Daoy (cell line): ENCODE measurements around the gene NDE1. TPM values are rescaled to one million over a fixed set of nuclear protein-coding genes. Genes with fewer than 3 reads are reported as not detected.
"Not testable (repeated sequence)": the region's sequence is repeated elsewhere in the genome, so short reads cannot be mapped to it uniquely, and the experiment has no call there.

Source experiments
- DNase-seq: peaks from one replicate; pipeline ENCODE4 v3.0.0-alpha.2; 2015; ENCODE audit warnings: low read depth
- total RNA-seq: library from RNA; depleted of rRNA; stranded (reverse); fragments of >200 nt; shearing (Covaris generic); gene quantifications from 2 replicates; pipeline ENCODE4 v1.2.3, GENCODE V29; 2014; rRNA removed

Gene NDE1, protein sequence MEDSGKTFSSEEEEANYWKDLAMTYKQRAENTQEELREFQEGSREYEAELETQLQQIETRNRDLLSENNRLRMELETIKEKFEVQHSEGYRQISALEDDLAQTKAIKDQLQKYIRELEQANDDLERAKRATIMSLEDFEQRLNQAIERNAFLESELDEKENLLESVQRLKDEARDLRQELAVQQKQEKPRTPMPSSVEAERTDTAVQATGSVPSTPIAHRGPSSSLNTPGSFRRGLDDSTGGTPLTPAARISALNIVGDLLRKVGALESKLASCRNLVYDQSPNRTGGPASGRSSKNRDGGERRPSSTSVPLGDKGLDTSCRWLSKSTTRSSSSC
- total RNA-seq, result 42.7 and 70.8 TPM in 2 replicates

DNA sequence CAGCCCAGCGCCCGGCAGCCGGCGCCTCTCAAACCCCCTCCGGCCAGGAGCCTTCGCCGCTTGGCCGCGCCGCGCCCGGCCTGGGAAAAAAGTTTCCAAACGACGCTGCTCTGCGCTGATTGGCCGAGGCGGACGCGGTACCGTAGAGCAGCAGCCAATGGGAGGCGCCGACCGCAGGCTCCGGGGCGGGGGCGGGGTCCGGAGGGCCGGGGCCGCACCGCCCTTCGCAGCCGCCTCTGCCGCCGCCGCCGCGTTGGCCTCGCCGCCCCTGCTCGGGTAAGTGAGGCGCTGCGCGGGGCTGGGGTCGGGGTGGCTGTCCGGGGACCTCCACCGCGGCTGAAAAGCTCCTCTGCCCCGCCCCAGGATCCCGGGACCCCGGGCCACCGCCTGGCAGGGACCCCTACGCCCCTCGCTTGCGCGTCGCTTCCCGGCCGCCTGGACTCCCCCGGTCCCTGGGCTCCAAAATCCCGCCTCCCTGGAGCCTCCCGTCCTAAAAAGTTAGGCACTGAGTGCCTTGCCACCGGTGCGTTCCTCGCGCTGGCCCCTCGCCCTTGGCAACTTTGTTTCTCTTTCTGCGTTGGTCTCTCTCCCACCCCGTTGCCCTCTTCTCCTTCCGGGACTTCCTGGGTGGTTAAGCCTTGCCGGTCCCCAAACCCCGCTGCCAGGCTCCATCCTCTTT is at the start of gene NDE1:
Gene NDE1, plus strand, starts transcription at position 227 of the 679 bp plus-strand sequence. CDS start 14,534 bp downstream, outside the sequence.
- DNase-seq, result peak; percentile 95

DNA sequence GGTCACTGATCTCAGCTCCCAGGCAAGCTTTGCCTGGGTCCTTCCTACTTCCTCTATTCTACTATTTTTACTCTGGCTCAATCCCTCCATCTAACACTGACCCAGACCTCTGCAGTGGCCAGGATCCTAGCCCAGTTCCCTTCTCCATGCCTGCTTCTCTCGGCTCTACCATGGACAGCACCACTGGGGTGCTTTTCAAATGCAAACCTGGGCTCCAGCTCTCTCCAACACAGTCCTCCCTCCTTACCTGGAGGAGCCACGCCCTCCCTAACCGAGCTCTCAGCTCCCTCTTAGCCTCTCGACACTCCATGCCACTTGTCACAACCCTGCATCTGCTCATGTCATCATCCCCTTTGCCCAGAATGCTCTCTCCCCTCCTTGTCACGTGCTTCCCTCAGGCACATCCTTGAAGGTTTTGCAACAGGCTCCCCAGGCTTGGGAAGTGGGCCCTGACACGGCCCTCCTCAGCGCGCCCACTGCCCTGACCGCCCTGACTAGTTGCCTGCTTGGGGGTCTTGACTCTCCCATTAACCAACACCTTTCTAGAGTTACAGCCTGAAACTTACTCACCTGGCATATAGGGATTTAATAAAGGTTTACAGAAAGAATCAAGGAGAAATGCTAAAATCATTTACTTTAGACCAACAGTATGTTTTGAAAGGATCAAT is 48.7 kb upstream of the NDE1 start:
- no peak for DNase-seq

DNA sequence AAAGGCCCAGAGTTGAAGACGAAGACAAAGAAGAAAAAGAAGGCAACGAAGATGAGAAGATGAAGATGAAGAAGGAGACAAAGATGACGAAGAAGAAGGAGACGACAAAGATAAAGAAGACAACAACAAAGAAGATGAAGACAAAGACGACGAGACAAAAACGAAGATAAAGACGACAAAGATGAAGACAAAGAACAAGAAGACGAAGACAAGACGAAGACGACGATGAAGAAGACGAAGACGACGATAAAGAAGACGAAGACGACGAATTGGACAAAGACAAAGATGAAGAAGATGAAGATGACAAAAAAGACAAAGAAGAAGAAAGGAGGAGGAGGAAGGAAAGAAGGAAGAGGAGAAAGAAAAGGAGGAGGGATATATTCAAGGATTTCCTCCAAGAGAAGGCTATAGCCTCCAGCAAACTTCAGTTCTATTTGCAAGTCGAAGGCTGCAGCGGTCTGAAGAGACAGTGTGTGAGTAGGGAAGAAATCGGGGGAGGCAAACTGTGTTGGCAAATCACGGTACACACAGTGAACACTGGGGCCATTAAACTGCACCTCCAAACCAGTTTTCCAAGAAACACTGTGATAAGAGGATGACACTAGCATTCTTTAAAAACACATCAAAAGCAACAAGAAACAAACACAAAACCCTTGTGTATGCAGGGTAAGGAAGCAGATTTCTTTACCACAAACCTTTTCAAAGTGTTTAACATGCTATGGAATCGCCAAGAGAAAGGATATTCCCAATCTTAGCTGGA is 47.6 kb upstream of the NDE1 start:
- no peak for DNase-seq

DNA sequence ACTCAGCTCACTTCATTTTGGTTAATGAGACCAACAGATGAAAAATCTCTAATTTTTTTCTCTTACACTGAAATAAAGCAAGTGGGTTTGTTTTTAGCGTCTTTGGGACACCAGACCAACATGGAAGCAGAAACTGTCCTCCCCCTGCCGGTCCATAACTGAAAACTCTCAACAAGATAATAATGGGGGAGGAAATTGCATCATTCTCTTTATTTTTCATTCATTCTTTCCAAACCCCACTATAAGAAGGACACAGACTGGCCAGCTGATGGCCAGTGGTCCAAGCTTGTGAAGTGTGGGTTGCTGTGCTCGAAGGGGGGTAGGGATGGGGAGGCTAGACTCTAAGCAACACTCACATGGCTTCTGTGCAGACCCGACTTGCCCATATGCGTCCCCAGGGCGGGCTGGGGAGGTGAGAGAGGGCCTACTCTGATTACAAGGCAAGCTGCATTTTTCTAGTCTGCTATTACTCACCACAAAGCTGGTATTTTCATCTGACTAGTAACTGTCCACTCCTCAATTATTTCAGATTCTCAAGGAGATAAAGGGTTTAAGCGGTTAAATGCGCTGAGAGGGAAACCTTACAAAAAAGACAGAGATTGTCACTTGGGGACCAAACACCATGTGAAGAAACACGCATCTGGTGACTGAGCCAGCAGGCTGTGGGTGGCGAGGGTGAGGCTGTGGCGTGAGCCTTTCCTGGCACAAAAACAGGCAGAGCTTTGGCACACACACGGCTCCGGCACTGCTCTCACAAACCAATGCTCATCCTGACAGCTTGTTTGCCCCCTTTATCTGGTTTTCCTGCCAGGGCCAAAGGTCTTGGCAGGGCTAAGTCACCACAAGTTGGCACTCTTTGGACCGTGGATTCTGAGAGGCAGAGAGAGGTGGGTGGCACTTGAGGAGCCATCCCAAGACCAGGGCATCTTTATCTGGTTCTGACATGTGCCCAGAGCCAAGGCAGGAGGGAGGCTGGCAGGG is 45.3 kb upstream of the NDE1 start:
- DNase-seq, result no peak

DNA sequence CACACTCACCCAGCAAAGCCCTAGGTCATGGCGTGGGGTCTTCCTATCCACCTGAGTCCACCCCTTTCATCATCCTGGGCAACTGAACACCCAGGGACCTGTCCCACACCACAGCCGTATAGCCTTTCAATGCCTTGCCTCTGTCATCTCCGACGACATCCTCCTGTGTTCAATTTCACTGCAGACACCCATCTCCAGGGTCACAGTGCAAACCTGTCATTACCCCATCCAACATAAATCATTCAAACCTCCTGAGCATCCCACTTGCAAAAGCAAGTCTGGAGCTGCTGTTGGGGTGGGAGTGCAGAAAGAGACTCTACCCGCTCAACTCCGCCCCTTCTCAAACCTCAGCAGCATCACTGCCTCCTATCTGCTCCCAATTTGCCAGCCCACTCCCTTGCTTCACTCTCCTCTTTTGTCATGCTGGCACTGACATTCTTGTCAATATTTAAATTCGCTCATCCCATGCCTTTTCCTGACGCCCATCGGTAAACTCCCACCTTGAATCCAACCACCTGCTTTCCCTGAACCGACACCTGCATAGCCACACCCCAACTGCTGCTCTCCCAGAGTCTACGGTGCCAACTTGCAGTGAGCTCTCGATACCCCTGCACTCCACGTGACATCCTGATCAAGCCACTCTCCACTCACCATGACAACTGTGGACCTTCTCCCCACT is 44.1 kb upstream of the NDE1 start:
- no peak for DNase-seq

DNA sequence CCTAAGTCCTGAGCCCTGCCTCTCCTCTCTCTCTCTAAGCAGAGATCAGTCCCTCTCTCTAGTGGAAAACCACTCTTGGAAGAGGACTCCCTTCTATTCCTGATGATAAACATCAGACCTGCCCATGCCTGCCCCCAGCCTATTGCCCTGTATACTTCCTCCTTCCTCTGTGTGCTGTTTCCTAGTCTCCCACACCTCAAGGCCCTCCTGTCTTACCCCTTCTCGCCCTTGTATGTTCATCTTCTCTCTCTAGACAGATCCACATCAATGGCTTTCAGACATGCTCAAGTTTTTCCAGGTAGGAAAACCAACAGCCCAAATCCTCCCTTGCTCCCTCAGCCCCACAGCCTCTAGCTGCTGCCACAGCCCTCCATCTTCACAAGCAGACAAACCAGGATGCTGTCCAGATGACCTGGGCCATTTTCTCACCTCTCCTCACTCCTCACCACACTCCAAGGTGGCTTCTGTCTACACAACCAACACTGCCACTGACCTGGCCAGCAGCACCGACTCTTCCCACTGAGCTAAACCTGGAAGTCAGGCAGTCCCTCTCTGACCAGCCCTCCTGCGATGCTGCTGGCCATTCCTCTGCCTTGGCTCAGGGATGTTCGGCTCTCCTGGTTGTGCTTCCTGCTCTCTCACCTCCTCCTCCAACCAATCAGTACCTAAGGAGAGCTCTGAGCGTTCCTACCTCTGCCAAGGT is 43.4 kb upstream of the NDE1 start:
- DNase-seq, result no peak

DNA sequence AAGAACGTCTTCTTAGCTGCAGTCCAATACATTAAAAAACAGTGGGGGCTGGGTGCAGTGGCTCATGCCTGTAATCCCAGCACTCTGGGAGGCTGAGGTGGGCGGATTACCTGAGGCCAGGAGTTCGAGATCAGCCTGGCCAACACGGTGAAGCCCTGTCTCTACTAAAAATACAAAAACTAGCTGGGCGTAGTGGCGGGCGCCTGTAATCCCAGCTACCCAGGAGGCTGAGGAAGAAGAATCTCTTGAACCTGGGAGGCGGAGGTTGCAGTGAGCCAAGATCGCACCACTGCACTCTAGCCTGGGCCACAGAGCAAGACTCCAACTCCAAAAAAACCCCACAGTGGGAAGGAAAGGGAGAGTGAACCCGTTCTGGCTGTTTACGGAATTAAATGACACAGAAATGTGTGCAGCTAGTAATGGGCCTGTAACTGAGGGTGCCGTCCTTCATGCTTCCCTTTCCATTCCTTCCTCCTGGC is 42.8 kb upstream of the NDE1 start:
- DNase-seq, result not testable (repeated sequence)

DNA sequence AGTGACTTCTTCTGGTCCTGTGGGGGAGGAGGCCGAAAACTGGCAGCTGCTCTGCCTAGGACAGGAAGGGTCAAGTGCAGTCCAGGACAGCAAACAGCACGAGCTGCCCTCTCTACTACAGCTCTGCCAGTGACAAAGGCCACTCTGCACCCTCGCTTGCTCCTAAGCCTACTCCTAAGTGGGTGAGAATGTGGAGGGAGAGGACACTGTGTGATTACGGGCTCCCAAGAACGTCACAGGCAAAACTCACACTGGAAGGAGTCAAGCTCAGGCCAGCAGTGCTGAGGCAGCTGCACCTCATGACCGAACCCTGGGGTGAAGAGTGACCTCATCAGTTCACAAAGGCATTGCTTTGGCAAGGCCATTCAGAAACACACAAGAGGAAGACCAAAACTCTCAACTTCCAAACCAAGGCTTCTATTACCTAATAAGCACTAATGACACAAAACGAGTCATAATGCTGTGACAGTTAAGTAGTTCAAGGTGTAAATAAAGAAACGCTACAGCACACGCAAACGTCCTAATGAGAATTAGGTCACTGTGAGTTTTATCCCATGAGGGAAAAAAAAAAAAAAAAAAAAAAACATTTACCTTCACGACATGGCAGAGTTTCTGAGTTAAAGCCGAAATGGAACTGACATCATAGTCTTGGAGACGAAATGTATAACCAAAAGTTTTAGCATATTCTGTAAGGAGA is 42.2 kb upstream of the NDE1 start:
- no peak for DNase-seq

DNA sequence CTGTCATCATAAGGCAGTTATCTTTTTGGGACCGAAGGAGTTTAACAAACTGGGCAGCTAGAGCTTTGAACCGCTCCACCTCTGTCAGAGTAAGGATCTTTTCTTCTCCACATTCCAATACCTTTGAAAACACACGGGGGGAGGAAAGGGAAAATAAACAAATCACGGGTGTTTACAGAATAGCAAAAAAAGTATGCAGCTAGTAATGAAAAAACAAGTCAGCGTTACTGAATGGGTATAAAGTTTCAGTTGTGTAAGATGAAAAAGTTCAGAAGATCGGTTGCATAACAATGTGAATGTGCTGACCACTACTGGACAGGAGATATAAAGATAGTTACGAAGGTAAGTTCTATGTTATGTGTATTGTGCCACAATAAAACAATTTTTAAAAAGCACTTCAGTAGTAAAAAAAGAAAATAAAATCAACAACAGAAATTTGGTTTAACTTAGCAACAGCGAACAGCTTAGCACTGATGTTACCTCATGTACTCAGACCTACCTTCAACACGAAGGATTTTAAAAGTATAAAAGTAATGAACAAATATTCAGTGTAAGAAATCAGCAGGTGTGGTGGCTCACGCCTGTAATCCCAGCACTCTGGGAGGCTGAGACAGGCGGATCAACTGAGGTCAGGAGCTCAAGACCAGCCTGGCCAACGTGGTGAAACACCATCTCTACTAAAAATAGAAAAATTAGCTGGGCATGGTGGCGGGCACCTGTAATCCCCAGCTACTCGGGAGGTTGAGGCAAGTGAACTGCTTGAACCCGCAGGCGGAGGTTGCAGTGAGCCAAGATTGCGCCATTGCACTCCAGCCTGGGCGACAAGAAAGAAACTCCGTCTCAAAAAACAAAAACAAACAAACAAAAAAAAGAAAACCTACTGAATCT is 41.4 kb upstream of the NDE1 start:
- DNase-seq, result no peak

DNA sequence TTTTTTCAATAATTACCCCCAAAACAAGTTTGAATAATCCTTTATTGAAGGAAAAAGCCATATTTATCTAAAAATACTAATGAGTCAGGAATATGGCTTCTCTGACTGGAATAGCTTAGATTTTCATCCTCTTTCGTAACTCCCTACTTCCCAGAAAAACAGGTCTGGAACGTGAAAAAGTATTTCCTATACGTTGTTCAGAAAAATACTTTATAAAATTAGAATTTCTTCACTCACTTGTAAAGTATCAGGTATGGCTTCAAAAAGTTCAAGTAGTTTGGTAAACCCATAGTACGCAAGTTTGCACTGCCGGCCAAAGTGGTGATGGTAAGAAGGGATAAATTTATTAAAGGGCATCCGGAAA is 40.8 kb upstream of the NDE1 start:
- no peak for DNase-seq

DNA sequence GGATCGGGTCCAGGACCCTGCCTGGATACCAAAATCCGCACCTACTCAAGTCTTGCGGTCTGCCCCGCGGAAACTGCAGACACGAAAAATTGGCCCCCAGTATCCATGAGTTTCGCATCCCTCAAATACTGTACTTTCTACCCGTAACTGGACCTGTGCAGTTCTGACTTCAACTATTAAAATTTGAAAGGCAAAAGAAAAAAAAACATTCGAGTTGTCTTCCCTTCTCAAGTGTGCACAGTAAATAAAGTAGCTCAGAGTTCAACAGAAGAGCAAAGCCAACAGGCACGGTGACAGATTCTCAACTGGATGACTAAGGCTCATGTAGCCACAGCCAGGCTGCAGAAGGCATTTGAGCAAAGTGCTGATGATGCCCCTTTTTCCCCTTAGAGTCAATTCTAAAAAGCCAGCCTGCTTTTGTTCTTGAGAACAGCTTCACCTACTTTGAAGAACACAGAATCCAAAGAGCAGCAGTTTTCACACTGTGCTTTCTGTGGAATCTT is 39.6 kb upstream of the NDE1 start:
- no peak for DNase-seq

DNA sequence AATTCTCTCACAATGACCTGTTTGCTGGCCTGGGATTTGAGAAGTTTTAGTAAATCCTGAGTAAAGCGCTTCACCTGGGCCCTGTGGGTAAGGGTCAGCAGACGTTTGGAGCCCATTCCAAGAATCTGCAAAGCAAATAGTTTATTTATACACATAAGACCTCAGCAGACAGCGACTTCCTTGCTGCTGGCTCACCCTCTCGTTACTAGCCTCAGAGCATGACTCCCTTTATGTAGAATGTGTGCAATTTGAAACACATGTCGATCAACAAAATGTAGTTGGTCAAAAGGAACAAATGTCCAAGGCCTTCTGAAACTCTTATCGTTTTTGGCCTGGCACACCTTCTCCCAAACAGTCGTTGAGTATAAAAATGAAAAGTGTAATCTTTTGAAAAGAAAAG is 38.4 kb upstream of the NDE1 start:
- DNase-seq, result no peak

DNA sequence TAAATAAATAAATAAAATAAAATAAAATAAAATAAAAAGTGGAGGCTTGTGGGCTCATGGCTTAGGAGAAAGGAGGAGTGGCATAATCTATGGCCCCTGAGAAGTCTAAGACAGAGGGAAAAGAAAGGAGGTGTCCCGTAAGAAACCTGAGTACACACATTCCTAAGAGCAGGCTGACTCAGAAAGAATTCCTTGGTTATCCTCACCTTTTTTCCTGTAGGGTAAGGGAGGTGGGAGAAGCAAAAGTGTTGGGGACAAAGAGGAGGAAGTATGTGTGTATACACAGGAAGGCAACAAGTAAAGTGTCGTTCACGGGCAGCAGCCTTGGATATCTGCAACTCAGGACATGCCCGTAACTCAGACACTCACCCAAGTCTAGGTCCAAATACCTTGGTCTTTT is 36.4 kb upstream of the NDE1 start:
- no peak for DNase-seq

DNA sequence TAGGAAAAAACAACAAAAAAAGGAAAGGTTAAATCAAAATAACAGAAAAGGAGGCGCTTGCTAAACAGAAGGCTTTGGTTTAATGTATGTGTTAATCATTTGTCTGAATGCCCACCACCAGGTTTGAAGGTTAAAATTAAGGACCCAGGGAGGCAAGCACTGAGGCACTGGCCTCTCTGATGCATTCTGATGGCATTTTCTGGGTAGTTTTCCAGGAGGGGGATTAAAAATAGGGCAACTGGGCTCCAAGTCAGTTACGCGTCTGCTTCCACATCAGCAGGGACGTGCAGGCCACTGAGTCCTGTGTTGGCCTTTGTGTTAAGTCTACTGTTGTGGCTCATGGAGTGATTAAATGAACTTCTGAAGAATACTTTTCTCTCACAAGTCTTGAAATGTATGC is 34.0 kb upstream of the NDE1 start:
- DNase-seq, result no peak

DNA sequence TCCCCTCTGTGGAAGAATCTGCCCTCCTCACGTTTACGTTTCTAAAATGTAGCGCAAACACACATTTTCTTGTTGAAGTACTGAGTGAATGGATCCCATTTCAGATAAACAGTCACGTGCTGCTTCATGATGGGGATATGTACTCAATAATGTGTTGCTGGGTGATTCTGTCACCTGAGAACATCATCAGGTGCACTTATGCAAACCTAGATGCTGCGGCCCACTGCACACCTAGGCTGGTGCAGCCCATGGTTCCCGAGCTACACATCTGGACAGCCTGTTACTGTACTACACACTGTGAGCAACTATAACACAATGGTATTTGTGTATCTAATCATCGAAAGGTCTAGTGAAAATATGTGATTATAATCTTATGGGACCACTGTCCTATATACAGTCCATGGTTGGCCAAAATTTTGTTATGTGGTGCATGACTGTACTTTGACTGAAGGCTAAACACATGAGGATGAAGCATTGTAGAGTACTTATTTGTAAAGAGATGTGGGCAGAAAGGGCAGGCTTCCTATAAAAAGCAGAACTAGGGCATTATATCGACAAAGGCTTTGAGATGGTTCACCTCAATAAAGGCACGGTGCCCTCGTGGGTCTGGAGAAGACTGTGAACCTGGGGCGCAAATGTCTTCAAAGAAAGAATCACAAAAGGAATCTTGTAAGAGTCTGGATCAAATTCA is 33.4 kb upstream of the NDE1 start:
- DNase-seq, result no peak

DNA sequence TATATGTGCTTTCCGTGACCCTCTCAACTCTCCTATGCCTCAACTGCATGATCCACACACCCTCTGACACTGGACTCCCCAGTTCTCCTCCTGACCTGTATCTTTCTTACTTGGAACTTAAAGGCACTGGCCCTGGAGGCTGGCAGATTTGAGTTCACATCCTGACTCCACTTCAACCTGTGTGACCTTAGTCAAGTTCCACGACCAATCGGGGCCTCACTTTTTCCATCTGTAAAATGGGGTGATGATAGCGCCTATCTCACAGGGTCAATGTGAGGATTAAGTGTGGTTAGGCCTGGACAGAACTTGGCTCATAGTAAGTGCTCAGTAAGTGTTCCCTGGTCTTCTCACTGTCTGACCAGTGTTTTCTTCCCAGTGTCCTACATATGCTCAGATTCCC is 32.1 kb upstream of the NDE1 start:
- no peak for DNase-seq

DNA sequence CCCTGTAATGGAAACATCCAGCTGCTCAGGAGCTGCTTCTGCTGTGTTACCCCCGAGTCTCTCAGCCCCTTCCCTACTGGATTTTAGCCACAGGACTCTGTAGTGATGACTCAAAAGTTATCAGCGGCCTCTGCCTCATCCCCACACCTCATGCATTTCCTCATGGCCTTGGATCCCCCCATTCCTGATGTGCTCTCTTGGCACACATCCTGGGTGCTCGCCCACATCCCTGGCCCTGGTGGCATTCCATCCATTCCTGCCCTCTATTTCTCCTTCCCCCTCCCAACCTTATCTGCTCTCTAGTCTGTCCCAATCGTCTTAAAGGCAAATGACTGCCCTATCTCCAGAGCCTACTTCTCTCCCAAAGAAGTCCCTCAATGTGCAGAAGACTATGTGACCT is 31.7 kb upstream of the NDE1 start:
- peak; percentile 45 for DNase-seq
